Stimulated activated memory B cell treated with anti-CD40 and anti-IgM and Interleukin-4, amounts not matched to agents 10 μg/mL and 1 μg/mL and 100 μg/mL, for 72 hours (primary cell): ENCODE measurements around the gene MRPS34.
A peak's percentile ranks its signal among the peaks of the same experiment; 100 is the strongest.

Experiments used
- ATAC-seq: fragments of 150-1000 bp; cut with Tn5 transposase; 2 replicates; pipeline ENCODE4 v1.10.0; 2021
- H3K27ac Mint-ChIP-seq: one replicate; pipeline ENCODE4 v1.8.0; 2022; ENCODE audit warnings: mild to moderate bottlenecking, mixed read lengths
- H3K27me3 Mint-ChIP-seq: one replicate; pipeline ENCODE4 v1.8.0; 2022; ENCODE audit warnings: mixed read lengths
- H3K36me3 Mint-ChIP-seq: one replicate; pipeline ENCODE4 v1.8.0; 2022; ENCODE audit warnings: mixed read lengths
- H3K4me1 Mint-ChIP-seq: one replicate; pipeline ENCODE4 v1.8.0; 2022; ENCODE audit warnings: mixed read lengths
- H3K4me3 Mint-ChIP-seq: one replicate; pipeline ENCODE4 v1.8.0; 2022; ENCODE audit warnings: mild to moderate bottlenecking, moderate library complexity, mixed read lengths
- H3K9me3 Mint-ChIP-seq: one replicate; pipeline ENCODE4 v1.8.0; 2022; ENCODE audit warnings: mixed read lengths

Gene MRPS34

GRCh38 chr16:1724491-1724890 lies 48.4 kb downstream of the MRPS34 start:
- no peak for ATAC-seq
- Mint-ChIP-seq H3K27me3 (no peaks in the 10 kb centered on the region), H3K9me3 (no peaks in the 10 kb centered on the region), H3K4me3 (no peak overlapping the region), H3K36me3 (peaks cover 29% of the 10 kb centered on the region), H3K27ac (no peak overlapping the region), H3K4me1 (peaks cover 54% of the 10 kb centered on the region)

DNA sequence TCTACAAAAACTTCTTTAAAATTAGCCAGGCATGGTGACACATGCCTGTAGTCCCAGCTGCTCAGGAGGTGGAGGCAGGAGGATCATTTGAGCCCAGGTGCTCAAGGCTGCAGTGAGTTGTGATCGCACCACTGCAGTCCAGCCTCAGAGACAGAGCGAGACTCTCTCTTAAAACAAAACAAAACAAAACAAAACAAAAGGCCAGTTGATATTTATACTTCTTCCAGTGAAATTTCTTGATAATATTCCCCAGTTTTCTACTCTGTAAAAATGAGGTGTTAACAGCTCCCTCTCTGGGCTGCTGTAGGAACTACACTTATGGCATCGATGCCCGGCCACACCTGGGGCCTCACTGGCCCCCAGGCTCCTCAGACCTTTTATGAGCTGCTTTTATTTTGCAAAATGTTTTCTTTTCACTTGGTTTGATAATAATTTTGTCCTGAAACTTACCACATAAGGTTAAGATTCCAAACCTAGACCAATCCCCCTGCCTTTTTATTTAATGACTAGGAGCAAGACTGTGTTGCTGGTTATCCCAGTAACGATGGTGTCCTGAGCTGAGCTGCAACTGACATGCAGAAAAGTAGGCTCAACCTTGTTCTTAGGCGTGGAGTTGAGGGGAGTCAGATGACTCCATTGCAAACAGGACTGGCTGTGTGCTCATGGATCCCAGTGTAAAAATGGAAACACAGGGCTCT lies 49.3 kb downstream of the MRPS34 start:
- Mint-ChIP-seq H3K4me3 (peak overlapping the region; percentile 38), H3K36me3 (peaks cover 27% of the 10 kb centered on the region), H3K27ac (peak overlapping the region; percentile 5), H3K9me3 (no peaks in the 10 kb centered on the region), H3K27me3 (no peaks in the 10 kb centered on the region), H3K4me1 (peaks cover 58% of the 10 kb centered on the region)
- ATAC-seq, result peak; percentile 24
